Measurements from ENCODE around the gene ERC2.
"Not testable (repeated sequence)": the region's sequence is repeated elsewhere in the genome, so short reads cannot be mapped to it uniquely, and the experiment has no call there.

The ERC2 gene

DNA sequence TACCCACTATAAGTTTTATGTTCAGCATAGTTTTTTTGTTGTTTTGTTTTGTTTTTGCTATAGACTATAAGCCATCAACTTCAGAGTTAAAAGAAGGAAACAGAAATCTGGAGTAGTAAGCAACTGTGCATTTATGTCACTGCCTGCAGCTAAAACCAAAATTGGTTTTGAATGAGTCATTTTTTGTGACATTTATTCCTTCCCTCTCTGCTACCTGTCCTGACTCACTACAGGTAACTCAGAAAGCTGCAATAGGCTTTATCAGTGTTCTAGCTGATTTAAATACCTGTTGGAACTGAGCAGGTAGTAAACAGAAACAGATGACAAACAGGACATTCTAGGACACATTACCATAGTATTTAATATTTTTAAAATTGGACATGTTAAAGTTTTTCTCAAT lies 587.9 kb downstream of the ERC2 start:
- DNase-seq (ENCODE audit: low read depth), result no peak

- no peak for DNase-seq (ENCODE audit: low read depth)
Measured at GRCh38 chr3:55879901-55880331, 588.4 kb downstream of the ERC2 start.

DNA sequence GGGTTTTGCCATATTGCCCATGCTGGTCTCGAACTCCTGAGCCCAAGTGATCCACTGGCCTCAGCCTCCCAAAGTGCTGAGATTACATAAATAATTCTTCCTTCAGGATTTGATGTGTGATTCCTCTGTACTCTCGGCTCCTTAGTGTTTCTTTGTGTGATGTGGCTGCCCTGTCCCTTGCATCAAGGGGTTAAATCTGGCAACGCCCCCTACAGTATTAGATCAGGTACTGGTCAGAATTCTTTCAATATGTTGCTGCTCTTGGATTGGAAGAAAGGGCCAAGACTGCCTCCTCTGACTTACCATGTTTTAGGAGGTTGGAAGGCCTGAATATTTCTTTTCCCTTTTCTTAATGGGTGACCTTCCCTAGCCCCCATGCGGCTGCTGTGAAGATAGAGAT lies 590.6 kb downstream of the ERC2 start:
- DNase-seq (ENCODE audit: low read depth), result no peak

GRCh38 chr3:55876560-55876959 lies 591.7 kb downstream of the ERC2 start:
- DNase-seq (ENCODE audit: low read depth), result no peak

GRCh38 chr3:55875113-55875512 lies 593.2 kb downstream of the ERC2 start:
- no peak for DNase-seq (ENCODE audit: low read depth)

GRCh38 chr3:55873523-55874254 lies 594.6 kb downstream of the ERC2 start:
- no peak for DNase-seq (ENCODE audit: low read depth)

DNA sequence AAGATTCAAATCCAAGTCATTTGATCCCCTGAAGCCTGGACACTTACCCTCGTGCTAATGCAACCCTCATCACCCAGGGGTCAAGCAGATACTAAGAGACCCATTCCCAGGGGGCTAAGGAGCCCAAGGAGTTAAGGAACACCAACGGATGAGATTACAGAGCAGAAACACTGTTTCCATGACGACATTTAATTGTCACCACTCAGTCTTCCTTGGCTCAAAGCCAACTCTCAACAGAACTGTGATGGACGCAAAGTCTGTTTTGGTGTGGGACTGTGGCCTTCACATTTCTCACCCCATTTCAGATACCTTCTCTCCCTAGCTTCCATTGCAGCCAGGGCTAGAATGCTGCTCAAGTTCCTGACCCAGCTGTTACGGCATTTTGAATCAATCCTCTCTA lies 597.7 kb downstream of the ERC2 start:
- DNase-seq (ENCODE audit: low read depth), result no peak

DNA sequence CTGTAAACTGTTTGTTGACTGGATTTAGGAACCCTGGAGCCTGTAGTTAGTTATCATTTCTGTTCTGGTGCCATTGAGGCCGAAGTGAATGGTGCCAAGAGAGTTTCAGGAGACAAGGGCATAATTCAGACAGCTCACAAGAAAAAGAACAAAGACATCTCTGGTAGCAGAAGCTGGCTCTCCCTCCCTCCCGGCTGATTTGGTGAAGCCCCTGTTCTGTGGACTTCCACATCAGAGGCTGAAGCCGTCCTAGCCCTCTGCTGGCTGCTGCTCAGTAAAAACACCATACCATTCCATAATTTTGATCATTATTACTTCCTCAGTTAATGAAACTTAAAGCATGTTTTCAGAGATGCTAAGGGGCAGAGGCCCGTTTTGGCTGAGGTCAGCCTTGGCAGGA lies 599.9 kb downstream of the ERC2 start:
- no peak for DNase-seq (ENCODE audit: low read depth)

DNA sequence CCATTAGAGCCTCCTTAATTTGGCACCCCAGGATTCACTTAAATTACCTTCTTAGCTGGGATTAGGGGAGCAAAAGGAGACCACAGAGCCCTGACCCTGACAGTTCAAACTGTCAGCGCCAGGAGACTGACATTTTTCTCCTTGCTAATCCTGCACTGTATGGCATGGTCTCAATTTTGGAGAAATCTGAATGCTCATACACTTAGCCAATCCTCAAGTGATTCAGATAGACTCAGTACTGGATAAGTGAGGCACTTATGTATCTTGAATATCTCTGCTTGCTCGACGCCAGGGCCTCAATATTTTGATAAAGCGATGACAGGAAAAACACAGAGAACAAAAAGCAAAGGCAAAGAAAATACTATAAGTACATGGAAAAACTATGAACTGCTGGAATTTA lies 605.2 kb downstream of the ERC2 start:
- DNase-seq (ENCODE audit: low read depth), result no peak

GRCh38 chr3:55860049-55860721 lies 608.1 kb downstream of the ERC2 start:
- DNase-seq (ENCODE audit: low read depth), result no peak

DNA sequence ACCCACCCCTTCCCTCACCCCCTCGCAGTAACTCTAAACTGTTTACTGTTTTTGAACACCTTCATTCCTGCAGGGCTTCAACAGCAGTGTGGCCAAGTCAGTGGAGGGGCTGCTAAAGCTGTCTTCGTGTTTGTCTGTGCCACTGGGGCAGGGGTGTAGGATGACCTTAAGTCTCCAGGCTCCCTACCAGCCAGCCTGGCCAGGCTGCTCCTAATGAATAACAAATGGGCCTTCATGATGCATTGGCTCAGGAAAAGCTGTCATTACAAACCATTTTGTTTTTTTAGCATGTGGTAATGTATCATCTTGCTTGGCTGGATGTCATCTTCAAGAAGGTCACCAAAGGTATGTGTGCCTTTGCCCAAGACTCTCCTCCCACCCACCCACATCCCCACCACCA lies 609.0 kb downstream of the ERC2 start:
- no peak for DNase-seq (ENCODE audit: low read depth)

- no peak for DNase-seq (ENCODE audit: low read depth)
Measured at GRCh38 chr3:55858727-55859126, 609.5 kb downstream of the ERC2 start.

GRCh38 chr3:55858302-55858701 lies 610.0 kb downstream of the ERC2 start:
- no peak for DNase-seq (ENCODE audit: low read depth)

GRCh38 chr3:55857633-55858032 lies 610.6 kb downstream of the ERC2 start:
- no peak for DNase-seq (ENCODE audit: low read depth)

DNA sequence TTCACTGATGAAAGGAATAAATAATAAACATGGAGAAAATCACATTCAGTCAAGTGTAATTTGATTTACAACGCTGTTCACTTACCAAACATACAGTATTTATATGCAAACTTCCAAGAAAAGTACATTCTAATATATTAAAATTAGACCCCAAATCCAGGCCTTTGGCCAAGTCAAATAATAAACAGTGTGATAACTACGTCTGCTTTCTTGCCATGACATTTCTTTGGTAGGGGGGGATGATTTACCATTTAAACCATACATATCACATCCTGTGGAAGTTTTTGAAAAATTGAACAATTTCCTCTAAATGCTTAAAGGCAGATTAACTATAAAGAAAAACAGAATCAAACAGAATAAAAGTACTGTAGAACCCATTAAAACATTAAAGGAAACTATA lies 613.0 kb downstream of the ERC2 start:
- no peak for DNase-seq (ENCODE audit: low read depth)

DNA sequence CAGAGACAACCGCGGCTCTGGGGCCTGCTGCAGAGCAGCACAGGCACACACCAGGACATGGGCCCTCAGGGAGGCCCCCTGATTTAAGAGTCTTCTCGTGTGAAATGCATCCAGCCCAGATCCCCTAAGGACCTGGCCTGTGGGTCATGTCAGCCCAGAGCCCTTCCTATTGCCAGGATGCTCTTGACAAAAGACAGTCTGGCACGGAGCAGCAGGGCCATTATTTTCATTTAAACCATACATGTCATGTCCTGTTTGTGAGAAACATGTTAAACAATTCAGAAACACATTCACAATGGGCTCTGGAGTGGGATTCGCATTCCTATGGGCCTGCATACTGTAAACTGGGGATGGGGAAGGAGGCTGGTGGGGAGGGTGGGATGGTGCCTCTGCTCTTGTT lies 613.8 kb downstream of the ERC2 start:
- no peak for DNase-seq (ENCODE audit: low read depth)

DNA sequence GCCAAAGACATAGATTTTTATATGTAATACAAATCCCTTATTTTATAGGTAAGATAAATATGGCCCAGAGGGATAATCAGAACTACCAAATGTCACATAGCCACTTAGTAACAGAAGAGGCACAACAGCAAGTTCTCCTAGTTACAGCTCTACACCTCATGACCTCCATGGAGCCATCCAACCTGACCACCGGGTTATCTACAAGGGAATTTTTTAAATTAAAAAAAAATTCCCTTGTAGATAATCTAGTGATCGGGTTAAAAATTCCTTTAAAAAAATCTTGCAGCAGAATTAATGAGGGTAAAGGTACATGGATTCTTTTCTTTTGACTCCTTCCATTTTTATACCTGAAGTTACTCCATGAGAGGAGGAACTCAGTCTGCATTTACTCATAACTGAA lies 615.9 kb downstream of the ERC2 start:
- DNase-seq (ENCODE audit: low read depth), result no peak

DNA sequence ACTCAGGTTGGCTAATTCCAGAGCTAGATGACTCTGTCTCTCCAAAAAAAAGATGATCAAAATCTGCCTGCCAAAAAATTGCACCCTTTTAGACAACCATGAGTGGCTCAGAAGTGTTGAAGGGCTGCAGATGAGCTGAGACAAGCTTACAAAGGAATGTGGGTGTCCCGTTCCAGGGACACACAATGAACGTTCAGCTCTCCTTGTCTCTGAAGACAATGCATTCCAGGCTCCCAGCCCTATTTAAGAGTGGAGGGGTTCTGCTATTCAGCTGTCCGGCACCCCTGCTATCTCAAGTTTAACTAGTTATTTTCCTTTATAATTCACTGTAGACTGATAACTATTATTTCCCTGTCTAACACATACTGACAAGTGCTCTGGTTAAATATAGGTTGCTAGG lies 626.1 kb downstream of the ERC2 start:
- DNase-seq (ENCODE audit: low read depth), result no peak

DNA sequence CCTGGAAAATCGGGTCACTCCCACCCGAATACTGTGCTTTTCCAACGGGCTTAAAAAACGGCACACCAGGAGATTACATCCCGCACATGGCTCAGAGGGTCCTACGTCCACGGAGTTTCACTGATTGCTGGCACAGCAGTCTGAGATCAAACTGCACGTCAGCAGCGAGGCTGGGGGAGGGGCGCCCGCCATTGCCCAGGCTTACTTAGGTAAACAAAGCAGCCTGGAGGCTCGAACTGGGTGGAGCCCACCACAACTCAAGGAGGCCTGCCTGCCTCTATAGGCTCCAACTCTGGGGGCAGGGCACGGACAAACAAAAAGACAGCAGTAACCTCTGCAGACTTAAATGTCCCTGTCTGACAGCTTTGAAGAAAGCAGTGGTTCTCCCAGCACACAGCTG lies 636.4 kb downstream of the ERC2 start:
- DNase-seq (ENCODE audit: low read depth), result not testable (repeated sequence)

GRCh38 chr3:55828712-55829111 lies 639.6 kb downstream of the ERC2 start:
- DNase-seq (ENCODE audit: low read depth), result peak; percentile 2

- DNase-seq (ENCODE audit: low read depth), result no peak
Measured at GRCh38 chr3:55827786-55828185, 640.5 kb downstream of the ERC2 start.

DNA sequence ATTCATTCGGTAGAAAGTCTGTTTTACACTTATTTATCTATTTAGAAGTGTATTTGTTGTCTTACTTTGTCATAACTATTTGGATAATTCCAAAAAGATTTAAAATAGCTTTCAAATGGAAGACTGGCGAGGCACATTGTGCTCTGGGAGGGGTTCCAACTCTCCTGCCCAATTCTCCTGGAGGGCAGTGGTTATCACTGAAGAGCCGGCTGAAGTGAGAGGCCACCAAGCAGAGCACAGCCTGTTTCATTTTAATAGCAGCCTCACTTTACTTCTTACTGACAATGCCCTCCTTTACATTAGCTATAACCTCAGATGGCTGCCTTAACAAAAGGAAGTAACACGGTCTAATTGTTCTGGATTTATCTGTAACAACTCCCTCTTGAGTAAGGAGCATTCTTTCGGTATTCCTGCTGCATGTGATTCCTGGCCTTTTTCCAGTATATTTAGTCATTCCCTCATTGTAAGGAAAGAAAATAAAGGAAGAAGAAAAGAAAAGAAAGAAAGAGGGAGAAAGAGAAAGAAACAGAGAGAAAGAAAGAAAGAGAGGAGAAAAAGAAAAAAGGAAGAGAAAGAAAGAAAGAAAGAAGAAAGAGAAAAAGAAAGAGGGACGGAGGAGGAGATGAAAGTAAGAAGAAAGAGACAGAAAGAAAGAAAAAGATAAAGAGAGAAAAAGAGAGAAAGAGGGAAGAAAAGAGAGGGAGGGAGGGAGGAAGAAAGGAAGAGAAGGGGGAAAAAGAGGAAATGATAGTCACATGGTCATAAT lies 641.4 kb downstream of the ERC2 start:
- no peak for DNase-seq (ENCODE audit: low read depth)

GRCh38 chr3:55826097-55826496 lies 642.2 kb downstream of the ERC2 start:
- no peak for DNase-seq (ENCODE audit: low read depth)

Data from GM04503 (cell line).